Keratinocyte (primary cell): ENCODE measurements around the gene REELD1. TPM values are rescaled to one million over a fixed set of nuclear protein-coding genes. Genes with fewer than 3 reads are reported as not detected.

Source experiments
- DNase-seq: peaks from one replicate; pipeline ENCODE4 v3.0.0-alpha.2; 2011; ENCODE audit warnings: low read depth, missing footprints, low spot score
- FAIRE-seq: peaks from 2 replicates; lab custom pipeline; 2011; peaks lifted over from hg19 to GRCh38; lab: Jason Lieb, UNC
- H2AFZ ChIP-seq: 2 replicates; pipeline ENCODE4 v1.6.0; 2012; ENCODE audit warnings: low read length, control low read depth, inconsistent platforms; ENCODE audit not compliant: control insufficient read depth
- H3K27ac ChIP-seq: 2 replicates; pipeline ENCODE4 v1.5.1; 2011; ENCODE audit warnings: low read length; ENCODE audit not compliant: control insufficient read depth, insufficient read depth
- H3K27me3 ChIP-seq: 3 replicates; pipeline ENCODE4 v1.6.0; 2011; ENCODE audit warnings: low read length; ENCODE audit not compliant: control insufficient read depth, insufficient read depth; ENCODE audit errors: extremely low read depth
- H3K36me3 ChIP-seq, 2 experiments: 2 replicates in 1 of 2; 3 replicates in 1 of 2; pipeline ENCODE4 v1.5.1; 2011; ENCODE audit warnings: low read length in 2 of 2, mild to moderate bottlenecking in 1 of 2; ENCODE audit not compliant: control insufficient read depth in 2 of 2, insufficient read depth in 2 of 2; ENCODE audit errors: extremely low read depth in 1 of 2
- H3K4me1 ChIP-seq: 3 replicates; pipeline ENCODE4 v1.5.1; 2011; ENCODE audit warnings: low read length; ENCODE audit not compliant: control insufficient read depth, insufficient read depth; ENCODE audit errors: extremely low read depth
- H3K4me2 ChIP-seq: 3 replicates; pipeline ENCODE4 v1.6.0; 2011; ENCODE audit warnings: low read depth, low read length; ENCODE audit not compliant: control insufficient read depth, insufficient read depth; ENCODE audit errors: extremely low read depth
- H3K4me3 ChIP-seq, 3 experiments: fragments of 200-600 bp in 1 of 3; sonication (generic) in 1 of 3; 2 replicates in 2 of 3; 3 replicates in 1 of 3; pipeline ENCODE4 v1.5.1; 2011 to 2016; ENCODE audit warnings: low read length in 3 of 3, mild to moderate bottlenecking in 3 of 3, control low read depth in 2 of 3, inconsistent platforms in 1 of 3, low read depth in 1 of 3, mixed read lengths in 1 of 3, mixed run types in 1 of 3, moderate library complexity in 1 of 3; ENCODE audit not compliant: control insufficient read depth in 2 of 3, insufficient read depth in 2 of 3; ENCODE audit errors: extremely low read depth in 1 of 3
- H3K79me2 ChIP-seq: 2 replicates; pipeline ENCODE4 v1.6.0; 2012; ENCODE audit warnings: low read length; ENCODE audit not compliant: control insufficient read depth, insufficient read depth
- H3K9ac ChIP-seq: 3 replicates; pipeline ENCODE4 v1.6.0; 2011; ENCODE audit warnings: low read length; ENCODE audit not compliant: control insufficient read depth, insufficient read depth; ENCODE audit errors: extremely low read depth
- H3K9me1 ChIP-seq: 3 replicates; pipeline ENCODE4 v1.6.0; 2011; ENCODE audit warnings: low read length; ENCODE audit not compliant: control insufficient read depth, insufficient read depth; ENCODE audit errors: extremely low read depth
- H3K9me3 ChIP-seq: 2 replicates; pipeline ENCODE4 v1.5.1; 2012; ENCODE audit warnings: low read depth, low read length; ENCODE audit not compliant: control insufficient read depth
- H4K20me1 ChIP-seq: 3 replicates; pipeline ENCODE4 v1.6.0; 2011; ENCODE audit warnings: low read length; ENCODE audit not compliant: control insufficient read depth, insufficient read depth; ENCODE audit errors: extremely low read depth
- CTCF ChIP-seq, 3 experiments: IDR thresholded peaks in 1 of 3; conservative IDR thresholded peaks in 1 of 3; optimal IDR thresholded peaks in 1 of 3; 2 replicates in 2 of 3; 3 replicates in 1 of 3; pipeline versions ENCODE3 to v1.5.1; 2011; ENCODE audit warnings: low read length in 3 of 3, mild to moderate bottlenecking in 3 of 3, moderate library complexity in 2 of 3, control low read depth in 1 of 3, inconsistent platforms in 1 of 3; ENCODE audit not compliant: insufficient read depth in 2 of 3; ENCODE audit errors: extremely low read depth in 1 of 3
- EZH2 ChIP-seq: IDR thresholded peaks from one replicate; pipeline ENCODE4 v1.6.1; 2012; ENCODE audit warnings: inconsistent platforms, mild to moderate bottlenecking, low read length, moderate library complexity
- dilution Hi-C: fragments of 300-500 bp; cut with MboI; formaldehyde crosslinking; loops from one replicate; pipeline ENCODE4 v1.7.0; 2020; ENCODE audit warnings: low sequenced_read_pairs; ENCODE audit not compliant: extremely low pct_ligation_motif_present
- polyA plus RNA-seq, 5 experiments: library from polyadenylated mRNA; depleted of rRNA in 3 of 5; stranded (reverse) in 3 of 5; stranded (forward) in 1 of 5; unstranded in 1 of 5; fragments of >200 nt; gene quantifications; 1 replicate in 1 of 5; 2 replicates in 3 of 5; 3 replicates in 1 of 5; pipeline versions ENCODE4 v1.2.1 to v1.2.3, GENCODE V29; 2011 to 2012; ENCODE audit warnings: missing spikeins in 2 of 5, low read depth in 1 of 5, low replicate concordance in 1 of 5

Gene REELD1
- polyA plus RNA-seq, 1 donor (not counting 4 experiments of a cell fraction or from before 2014, with no cell fraction given), result not detected

- no peak for FAIRE-seq
- H4K20me1 ChIP-seq, result no peaks in the 10 kb centered on the region
- no peaks in the 10 kb centered on the region for H3K9me3 ChIP-seq
- no peaks in the 10 kb centered on the region for H3K9me1 ChIP-seq
- H2AFZ ChIP-seq, result no peak overlapping the region
- dilution Hi-C loops, result no loop called here
- H3K79me2 ChIP-seq, result no peaks in the 10 kb centered on the region
- no peak overlapping the region for H3K27ac ChIP-seq
- no peaks in the 10 kb centered on the region for H3K36me3 ChIP-seq
- H3K9ac ChIP-seq, result no peak overlapping the region
- H3K27me3 ChIP-seq, result no peaks in the 10 kb centered on the region
- no peak overlapping the region for H3K4me2 ChIP-seq
- H3K4me1 ChIP-seq, result no peaks in the 10 kb centered on the region
- H3K4me3 ChIP-seq, result no peak overlapping the region
- TF ChIP-seq CTCF (optimal IDR thresholded peaks at IDR 0.05 in 1 of 3, IDR thresholded peaks at IDR 0.05 in 1 of 3, conservative IDR thresholded peaks at IDR 0.05 in 1 of 3; ENCODE audit: extremely low read depth in 1 of 3, insufficient read depth in 2 of 3, low read length in 3 of 3), result no peak
- no peak for TF ChIP-seq EZH2
- DNase-seq, result no peak
These were observed 61.0 kb downstream of the REELD1 start for GRCh38 chr4:146275370-146275769.

GRCh38 chr4:146278986-146279385, 64.6 kb downstream of the REELD1 start:
- H3K9ac ChIP-seq, result no peak overlapping the region
- FAIRE-seq (no peak), DNase-seq (no peak)
- no peak overlapping the region for H2AFZ ChIP-seq
- H3K36me3 ChIP-seq, result no peaks in the 10 kb centered on the region
- H3K4me1 ChIP-seq, result peaks cover 3% of the 10 kb centered on the region
- H3K79me2 ChIP-seq, result no peaks in the 10 kb centered on the region
- H3K4me2 ChIP-seq, result no peak overlapping the region
- H4K20me1 ChIP-seq, result no peaks in the 10 kb centered on the region
- H3K27ac ChIP-seq, result no peak overlapping the region
- H3K4me3 ChIP-seq, result no peak overlapping the region
- dilution Hi-C loops, result no loop called here
- no peaks in the 10 kb centered on the region for H3K27me3 ChIP-seq
- no peaks in the 10 kb centered on the region for H3K9me3 ChIP-seq
- TF ChIP-seq CTCF (optimal IDR thresholded peaks at IDR 0.05 in 1 of 3, IDR thresholded peaks at IDR 0.05 in 1 of 3, conservative IDR thresholded peaks at IDR 0.05 in 1 of 3; ENCODE audit: extremely low read depth in 1 of 3, insufficient read depth in 2 of 3, low read length in 3 of 3) (no peak), EZH2 (no peak)
- no peaks in the 10 kb centered on the region for H3K9me1 ChIP-seq

Other genes starting within 250 kb of the REELD1 start
- 10.1 to 33.7 TPM (median 23.6 TPM) in 3 replicates for gene LSM6, start 38.8 kb upstream of the REELD1 start, polyA plus RNA-seq